Measurements from ENCODE around the gene TTC29. TPM values are rescaled to one million over a fixed set of nuclear protein-coding genes. Genes with fewer than 3 reads are reported as not detected.

TTC29 gene
- total RNA-seq, 1 experiment from 2014 or later, result not detected

GRCh38 chr4:146791439-146791838, 154.2 kb downstream of the TTC29 start:
- ChIA-PET POLR2A (no interaction called here), CTCF (interaction anchor here (0.6 kb wide), 1 partner anchor 148 kb away, joined by 3 read pairs; no protein-coding TSS in a partner anchor)
- Mint-ChIP-seq H3K4me3 (ENCODE audit: unreplicated experiment) (no peak overlapping the region), H3K27me3 (ENCODE audit: insufficient read depth, unreplicated experiment) (peaks cover 42% of the 10 kb centered on the region), H3K27ac (ENCODE audit: low read depth, unreplicated experiment) (no peak overlapping the region), H3K9me3 (ENCODE audit: unreplicated experiment) (no peaks in the 10 kb centered on the region), H3K4me1 (ENCODE audit: insufficient read depth, unreplicated experiment) (no peaks in the 10 kb centered on the region), H3K36me3 (ENCODE audit: insufficient read depth, unreplicated experiment) (no peaks in the 10 kb centered on the region)
- BruUV-seq (replicated peaks), result no TSS peak
- no peak for DNase-seq (ENCODE audit: unreplicated experiment)
- no peak for TF ChIP-seq CTCF (IDR thresholded peaks at IDR 0.05; ENCODE audit: unreplicated experiment)
- intact Hi-C loops (cut with micrococcal nuclease), result no loop called here

- intact Hi-C loops (cut with micrococcal nuclease), result no loop called here
- POLR2A ChIA-PET, result no interaction called here
- TF ChIP-seq CTCF (IDR thresholded peaks at IDR 0.05; ENCODE audit: unreplicated experiment), result no peak
- no peaks in the 10 kb centered on the region for H3K36me3 Mint-ChIP-seq (ENCODE audit: insufficient read depth, unreplicated experiment)
- CTCF ChIA-PET, result interaction anchor here (0.6 kb wide), 1 partner anchor 147 kb away, joined by 6 read pairs; no protein-coding TSS in a partner anchor
- DNase-seq (ENCODE audit: unreplicated experiment), result peak; percentile 23
- no peaks in the 10 kb centered on the region for H3K4me1 Mint-ChIP-seq (ENCODE audit: insufficient read depth, unreplicated experiment)
- H3K4me3 Mint-ChIP-seq (ENCODE audit: unreplicated experiment), result no peak overlapping the region
- H3K27ac Mint-ChIP-seq (ENCODE audit: low read depth, unreplicated experiment), result no peak overlapping the region
- peaks cover 49% of the 10 kb centered on the region for H3K27me3 Mint-ChIP-seq (ENCODE audit: insufficient read depth, unreplicated experiment)
- BruUV-seq (replicated peaks), result no TSS peak
- H3K9me3 Mint-ChIP-seq (ENCODE audit: unreplicated experiment), result no peaks in the 10 kb centered on the region
Observed at GRCh38 chr4:146790515-146790914, 155.1 kb downstream of the TTC29 start.

- CTCF ChIA-PET, result no interaction called here
- intact Hi-C loops (cut with micrococcal nuclease), result no loop called here
- no peak overlapping the region for H3K27ac Mint-ChIP-seq (ENCODE audit: low read depth, unreplicated experiment)
- H3K4me3 Mint-ChIP-seq (ENCODE audit: unreplicated experiment), result no peak overlapping the region
- H3K36me3 Mint-ChIP-seq (ENCODE audit: insufficient read depth, unreplicated experiment), result no peaks in the 10 kb centered on the region
- no peaks in the 10 kb centered on the region for H3K9me3 Mint-ChIP-seq (ENCODE audit: unreplicated experiment)
- peaks cover 31% of the 10 kb centered on the region for H3K27me3 Mint-ChIP-seq (ENCODE audit: insufficient read depth, unreplicated experiment)
- no TSS peak for BruUV-seq (replicated peaks)
- no peak for DNase-seq (ENCODE audit: unreplicated experiment)
- H3K4me1 Mint-ChIP-seq (ENCODE audit: insufficient read depth, unreplicated experiment), result no peaks in the 10 kb centered on the region
- no peak for TF ChIP-seq CTCF (IDR thresholded peaks at IDR 0.05; ENCODE audit: unreplicated experiment)
- POLR2A ChIA-PET, result no interaction called here
Observed at GRCh38 chr4:146787731-146788130, 157.9 kb downstream of the TTC29 start.

GRCh38 chr4:146776691-146777090, 169.0 kb downstream of the TTC29 start:
- Mint-ChIP-seq H3K9me3 (ENCODE audit: unreplicated experiment) (no peaks in the 10 kb centered on the region), H3K4me1 (ENCODE audit: insufficient read depth, unreplicated experiment) (no peaks in the 10 kb centered on the region), H3K4me3 (ENCODE audit: unreplicated experiment) (no peak overlapping the region), H3K27ac (ENCODE audit: low read depth, unreplicated experiment) (no peak overlapping the region), H3K36me3 (ENCODE audit: insufficient read depth, unreplicated experiment) (no peaks in the 10 kb centered on the region), H3K27me3 (ENCODE audit: insufficient read depth, unreplicated experiment) (peaks cover 80% of the 10 kb centered on the region)
- BruUV-seq (replicated peaks), result no TSS peak
- no peak for DNase-seq (ENCODE audit: unreplicated experiment)
- ChIA-PET POLR2A (no interaction called here), CTCF (interaction anchor here (1.1 kb wide), 1 partner anchor 9 kb away, joined by 3 read pairs; no protein-coding TSS in a partner anchor)
- intact Hi-C loops (cut with micrococcal nuclease), result no loop called here
- no peak for TF ChIP-seq CTCF (IDR thresholded peaks at IDR 0.05; ENCODE audit: unreplicated experiment)
